HG02852 (cell line): Measurements from ENCODE around the gene KLHDC1.
"Not testable (repeated sequence)": the region's sequence is repeated elsewhere in the genome, so short reads cannot be mapped to it uniquely, and the experiment has no call there.

Experiments
- ATAC-seq: cut with Tn5 transposase; IDR thresholded peaks from one replicate; pipeline ENCODE4 v1.9.1; 2021; ENCODE audit warnings: mild to moderate bottlenecking, moderate library complexity; ENCODE audit not compliant: unreplicated experiment

The KLHDC1 gene

GRCh38 chr14:49781040-49781439 is 88.1 kb downstream of the KLHDC1 start:
- ATAC-seq = not testable (repeated sequence)

GRCh38 chr14:49783394-49784014 is 90.6 kb downstream of the KLHDC1 start:
- no peak for ATAC-seq

GRCh38 chr14:49786315-49786714 is 93.4 kb downstream of the KLHDC1 start:
- no peak for ATAC-seq

GRCh38 chr14:49792618-49793017 is 99.7 kb downstream of the KLHDC1 start:
- ATAC-seq = no peak

GRCh38 chr14:49796025-49796424 is 103.1 kb downstream of the KLHDC1 start:
- no peak for ATAC-seq
